OCI-LY7 (cell line): ENCODE data around the gene S100B.
"Not testable (repeated sequence)": the region's sequence is repeated elsewhere in the genome, so short reads cannot be mapped to it uniquely, and the experiment has no call there.

Source experiments
- CTCF ChIP-seq: fragments of 200-600 bp; sonication (generic); conservative IDR thresholded peaks from 2 replicates; pipeline ENCODE4 v1.5.1; 2014; ENCODE audit warnings: mild to moderate bottlenecking, antibody characterized with exemption, low read length, moderate library complexity, mixed read lengths
- EZH2phosphoT487 ChIP-seq: fragments of 200-600 bp; sonication (generic); IDR thresholded peaks from 2 replicates; pipeline ENCODE4 v1.6.1; 2018; ENCODE audit warnings: low read depth, borderline replicate concordance, mild to moderate bottlenecking, mixed run types, antibody characterized with exemption, low read length, moderate library complexity, mixed read lengths

- TF ChIP-seq CTCF, EZH2phosphoT487: not testable (repeated sequence)
These were observed 27.1 kb downstream of the S100B start for GRCh38 chr21:46577786-46578185.
